HepG2 (cell line): Measurements from ENCODE around the gene HDAC10. TPM values are rescaled to one million over a fixed set of nuclear protein-coding genes. Genes with fewer than 3 reads are reported as not detected.

Experiments
- HDAC1 ChIP-seq: sonication (generic); formaldehyde crosslinking; IDR thresholded peaks from 2 replicates; pipeline ENCODE4 v1.5.1; 2020; ENCODE audit warnings: mild to moderate bottlenecking, missing genetic modification reagents
- MXI1 ChIP-seq: IDR thresholded peaks from 3 replicates; pipeline ENCODE4 v1.6.1; 2012; ENCODE audit warnings: low read depth, low read length, inconsistent platforms, borderline replicate concordance
- NFYC ChIP-seq: IDR thresholded peaks from 2 replicates; pipeline ENCODE4 v1.6.1; 2016; ENCODE audit warnings: missing genetic modification reagents, missing compliant biosample characterization
- NR0B2 ChIP-seq: sonication (generic); formaldehyde crosslinking; IDR thresholded peaks from 2 replicates; pipeline ENCODE4 v1.4.0; 2020; ENCODE audit warnings: mild to moderate bottlenecking, missing genetic modification reagents
- POLR2A ChIP-seq, 2 experiments: IDR thresholded peaks; 2 replicates each; pipeline ENCODE4 v1.6.1; 2011; ENCODE audit warnings: low read depth in 2 of 2, low read length in 2 of 2, mild to moderate bottlenecking in 1 of 2, moderate library complexity in 1 of 2; ENCODE audit not compliant: insufficient read depth in 1 of 2
- RAD21 ChIP-seq: fragments of 450-650 bp; formaldehyde crosslinking; IDR thresholded peaks from 2 replicates; pipeline ENCODE4 v1.5.0; 2020; ENCODE audit warnings: mild to moderate bottlenecking
- RBFOX2 ChIP-seq: fragments of 200-400 bp; formaldehyde crosslinking; IDR thresholded peaks from 2 replicates; pipeline ENCODE4 v1.6.1; 2017; ENCODE audit warnings: low read depth, mild to moderate bottlenecking, low read length
- SAP130 ChIP-seq: IDR thresholded peaks from 2 replicates; pipeline ENCODE4 v1.6.1; 2016; ENCODE audit warnings: low read depth
- SP1 ChIP-seq, 2 experiments: fragments of 450-650 bp in 1 of 2; sonication (generic) in 1 of 2; formaldehyde crosslinking in 1 of 2; IDR thresholded peaks; 2 replicates each; pipeline versions ENCODE4 v1.4.0 to v1.6.1; 2016 to 2020; ENCODE audit warnings: missing genetic modification reagents in 1 of 2
- SP4 ChIP-seq: sonication (generic); formaldehyde crosslinking; IDR thresholded peaks from 2 replicates; pipeline ENCODE4 v1.8.1; 2023; ENCODE audit warnings: mild to moderate bottlenecking, missing genetic modification reagents
- SP5 ChIP-seq: IDR thresholded peaks from 2 replicates; pipeline ENCODE4 v1.6.1; 2016; ENCODE audit warnings: low read depth, borderline replicate concordance
- THAP7 ChIP-seq: sonication (generic); formaldehyde crosslinking; IDR thresholded peaks from 2 replicates; pipeline ENCODE4 v1.8.1; 2023; ENCODE audit warnings: mild to moderate bottlenecking, missing genetic modification reagents
- U2AF2 ChIP-seq: fragments of 200-400 bp; formaldehyde crosslinking; IDR thresholded peaks from 2 replicates; pipeline ENCODE4 v1.6.1; 2017; ENCODE audit warnings: low read depth, mild to moderate bottlenecking, low read length
- ZBTB43 ChIP-seq: sonication (generic); formaldehyde crosslinking; conservative IDR thresholded peaks from 2 replicates; pipeline ENCODE4 v1.4.0; 2020; ENCODE audit warnings: missing genetic modification reagents
- ZNF343 ChIP-seq: sonication (generic); formaldehyde crosslinking; IDR thresholded peaks from 2 replicates; pipeline ENCODE4 v1.4.0; 2020; ENCODE audit warnings: mild to moderate bottlenecking, missing genetic modification reagents
- ZNF777 ChIP-seq: sonication (generic); formaldehyde crosslinking; IDR thresholded peaks from 2 replicates; pipeline ENCODE4 v1.4.0; 2020; ENCODE audit warnings: missing genetic modification reagents
- polyA plus RNA-seq, 8 experiments: library from polyadenylated mRNA; depleted of rRNA in 3 of 8; stranded (reverse) in 7 of 8; unstranded in 1 of 8; fragments of >200 nt; fragmentation: Illumina TruSeq in 4 of 8; extraction: Trizol in 4 of 8; gene quantifications; 2 replicates each; pipeline versions ENCODE4 v1.2.1 to v1.2.3, GENCODE V29; 2011 to 2016; ENCODE audit warnings: low read depth in 4 of 8, missing spikeins in 1 of 8, mixed read lengths in 1 of 8; ENCODE audit not compliant: insufficient read depth in 1 of 8
- total RNA-seq, 5 experiments: library from RNA; depleted of rRNA; stranded (reverse); fragments of >200 nt; fragmentation: Illumina TruSeq; extraction: Trizol; gene quantifications; 2 replicates each; pipeline ENCODE4 v1.2.3, GENCODE V29; 2016; ENCODE audit warnings: low read depth in 1 of 5
- TF ChIP-seq, protein P1 (sequence below): IDR thresholded peaks from 2 replicates; pipeline ENCODE4 v1.6.1; 2016; ENCODE audit warnings: low read depth, control low read depth
- TF ChIP-seq, protein P2 (sequence below): sonication (generic); formaldehyde crosslinking; IDR thresholded peaks from 2 replicates; pipeline ENCODE4 v1.4.0; 2020; ENCODE audit warnings: missing genetic modification reagents
- TF ChIP-seq, protein P3 (sequence below): sonication (generic); formaldehyde crosslinking; IDR thresholded peaks from 2 replicates; pipeline ENCODE4 v1.4.0; 2020; ENCODE audit warnings: missing genetic modification reagents, borderline replicate concordance

The HDAC10 gene
- total and polyA plus RNA-seq, 2 of the 13 experiments (the other 11 are each of a cell fraction or from before 2014, with no cell fraction given): 13.9 to 14.9 TPM

DNA sequence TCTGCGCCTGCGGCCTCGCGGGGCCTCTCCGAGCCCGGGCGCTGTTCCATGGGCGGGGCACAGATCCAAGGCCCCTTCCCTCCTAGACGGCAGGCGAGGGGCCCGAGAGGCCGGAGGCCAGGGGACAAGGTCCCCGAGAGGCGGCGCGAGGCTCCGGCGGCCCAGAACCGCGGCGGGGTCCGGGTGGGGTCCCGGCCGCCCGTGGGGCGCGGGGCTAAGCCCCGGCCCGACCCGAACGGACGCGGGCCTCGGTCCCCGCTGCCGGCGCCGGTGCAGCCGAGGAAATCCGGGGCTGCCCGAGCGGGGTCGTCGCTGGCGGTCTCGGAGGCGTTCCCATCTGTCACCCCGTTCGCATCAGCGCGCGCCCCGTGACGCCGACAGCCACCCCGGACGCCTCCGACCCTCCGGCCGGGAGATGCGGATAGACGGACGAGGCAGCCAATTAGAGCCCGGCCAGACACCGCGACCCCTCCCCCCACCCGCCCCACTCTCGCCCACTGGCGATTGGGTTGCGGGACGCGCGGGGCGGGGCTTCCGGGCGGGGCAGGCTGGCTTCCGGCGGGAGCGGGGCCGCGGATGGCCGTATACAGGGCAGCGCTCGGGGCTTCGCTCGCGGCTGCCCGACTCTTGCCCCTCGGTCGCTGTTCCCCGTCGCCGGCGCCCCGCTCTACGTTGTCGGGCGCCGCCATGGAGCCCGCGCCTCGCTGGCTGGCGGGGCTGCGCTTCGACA, 50.4 kb downstream of the HDAC10 start, which contains the start of gene SELENOO (continued):
- TF ChIP-seq SP4 (CRISPR knock-in tag) (peak; percentile 61; the same call in 1 of the 2 replicates), U2AF2 (no peak), ZBTB43 (CRISPR knock-in tag) (peak; percentile 60; the same call in 1 of the 2 replicates), RBFOX2 (peak; percentile 82), SAP130 (CRISPR knock-in tag) (peak; percentile 58; the same call in 1 of the 2 replicates), THAP7 (no peak), SP5 (0 out of 2 replicates have a peak, but pooled peaks have one; percentile 14), ZNF777 (CRISPR knock-in tag) (peak; percentile 77), RAD21 (CRISPR knock-in tag) (peak; percentile 13; the same call in 1 of the 2 replicates), NFYC (CRISPR knock-in tag) (peak; percentile 93), MXI1 (0 out of 3 replicates have a peak, but pooled peaks have one; percentile 32), POLR2A (IDR thresholded peaks at IDR 0.05; ENCODE audit: insufficient read depth in 1 of 2, low read depth in 2 of 2, low read length in 2 of 2) (peak; percentile 55 to 77; a peak in 3 of 4 replicates), NR0B2 (CRISPR knock-in tag) (no peak), SP1 (IDR thresholded peaks at IDR 0.05) (no peak), SP1 (CRISPR knock-in tag; IDR thresholded peaks at IDR 0.05) (peak; percentile 82), ZNF343 (0 out of 2 replicates have a peak, but pooled peaks have one; percentile 24), HDAC1 (CRISPR knock-in tag) (peak; percentile 52; the same call in 1 of the 2 replicates)
- TF ChIP-seq, protein P1, sequence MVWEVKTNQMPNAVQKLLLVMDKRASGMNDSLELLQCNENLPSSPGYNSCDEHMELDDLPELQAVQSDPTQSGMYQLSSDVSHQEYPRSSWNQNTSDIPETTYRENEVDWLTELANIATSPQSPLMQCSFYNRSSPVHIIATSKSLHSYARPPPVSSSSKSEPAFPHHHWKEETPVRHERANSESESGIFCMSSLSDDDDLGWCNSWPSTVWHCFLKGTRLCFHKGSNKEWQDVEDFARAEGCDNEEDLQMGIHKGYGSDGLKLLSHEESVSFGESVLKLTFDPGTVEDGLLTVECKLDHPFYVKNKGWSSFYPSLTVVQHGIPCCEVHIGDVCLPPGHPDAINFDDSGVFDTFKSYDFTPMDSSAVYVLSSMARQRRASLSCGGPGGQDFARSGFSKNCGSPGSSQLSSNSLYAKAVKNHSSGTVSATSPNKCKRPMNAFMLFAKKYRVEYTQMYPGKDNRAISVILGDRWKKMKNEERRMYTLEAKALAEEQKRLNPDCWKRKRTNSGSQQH (CRISPR knock-in tag): 0 out of 2 replicates have a peak, but pooled peaks have one; percentile 43
- TF ChIP-seq, protein P2, sequence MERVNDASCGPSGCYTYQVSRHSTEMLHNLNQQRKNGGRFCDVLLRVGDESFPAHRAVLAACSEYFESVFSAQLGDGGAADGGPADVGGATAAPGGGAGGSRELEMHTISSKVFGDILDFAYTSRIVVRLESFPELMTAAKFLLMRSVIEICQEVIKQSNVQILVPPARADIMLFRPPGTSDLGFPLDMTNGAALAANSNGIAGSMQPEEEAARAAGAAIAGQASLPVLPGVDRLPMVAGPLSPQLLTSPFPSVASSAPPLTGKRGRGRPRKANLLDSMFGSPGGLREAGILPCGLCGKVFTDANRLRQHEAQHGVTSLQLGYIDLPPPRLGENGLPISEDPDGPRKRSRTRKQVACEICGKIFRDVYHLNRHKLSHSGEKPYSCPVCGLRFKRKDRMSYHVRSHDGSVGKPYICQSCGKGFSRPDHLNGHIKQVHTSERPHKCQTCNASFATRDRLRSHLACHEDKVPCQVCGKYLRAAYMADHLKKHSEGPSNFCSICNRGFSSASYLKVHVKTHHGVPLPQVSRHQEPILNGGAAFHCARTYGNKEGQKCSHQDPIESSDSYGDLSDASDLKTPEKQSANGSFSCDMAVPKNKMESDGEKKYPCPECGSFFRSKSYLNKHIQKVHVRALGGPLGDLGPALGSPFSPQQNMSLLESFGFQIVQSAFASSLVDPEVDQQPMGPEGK (CRISPR knock-in tag): peak; percentile 27; the same call in 1 of the 2 replicates
- TF ChIP-seq, protein P3, sequence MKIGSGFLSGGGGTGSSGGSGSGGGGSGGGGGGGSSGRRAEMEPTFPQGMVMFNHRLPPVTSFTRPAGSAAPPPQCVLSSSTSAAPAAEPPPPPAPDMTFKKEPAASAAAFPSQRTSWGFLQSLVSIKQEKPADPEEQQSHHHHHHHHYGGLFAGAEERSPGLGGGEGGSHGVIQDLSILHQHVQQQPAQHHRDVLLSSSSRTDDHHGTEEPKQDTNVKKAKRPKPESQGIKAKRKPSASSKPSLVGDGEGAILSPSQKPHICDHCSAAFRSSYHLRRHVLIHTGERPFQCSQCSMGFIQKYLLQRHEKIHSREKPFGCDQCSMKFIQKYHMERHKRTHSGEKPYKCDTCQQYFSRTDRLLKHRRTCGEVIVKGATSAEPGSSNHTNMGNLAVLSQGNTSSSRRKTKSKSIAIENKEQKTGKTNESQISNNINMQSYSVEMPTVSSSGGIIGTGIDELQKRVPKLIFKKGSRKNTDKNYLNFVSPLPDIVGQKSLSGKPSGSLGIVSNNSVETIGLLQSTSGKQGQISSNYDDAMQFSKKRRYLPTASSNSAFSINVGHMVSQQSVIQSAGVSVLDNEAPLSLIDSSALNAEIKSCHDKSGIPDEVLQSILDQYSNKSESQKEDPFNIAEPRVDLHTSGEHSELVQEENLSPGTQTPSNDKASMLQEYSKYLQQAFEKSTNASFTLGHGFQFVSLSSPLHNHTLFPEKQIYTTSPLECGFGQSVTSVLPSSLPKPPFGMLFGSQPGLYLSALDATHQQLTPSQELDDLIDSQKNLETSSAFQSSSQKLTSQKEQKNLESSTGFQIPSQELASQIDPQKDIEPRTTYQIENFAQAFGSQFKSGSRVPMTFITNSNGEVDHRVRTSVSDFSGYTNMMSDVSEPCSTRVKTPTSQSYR: peak; percentile 89
